GM13977 (cell line): ENCODE results near the gene EDN1.

Source experiments
- DNase-seq: peaks from one replicate; pipeline ENCODE4 v3.0.0; 2012; ENCODE audit warnings: low spot score
- CTCF ChIP-seq: IDR thresholded peaks from 2 replicates; pipeline ENCODE4 v1.5.1; 2012; ENCODE audit warnings: mild to moderate bottlenecking, control low read depth; ENCODE audit not compliant: insufficient read depth; ENCODE audit errors: extremely low read depth, missing control alignments
- in situ Hi-C: fragments of 300-500 bp; cut with MboI; formaldehyde crosslinking; loops from one replicate; pipeline ENCODE4 v1.12.0; 2022; ENCODE audit warnings: low sequenced_read_pairs, low pct_unique_long_range_greater_than_20kb, mixed read lengths, inconsistent platforms; ENCODE audit not compliant: unreplicated experiment

The EDN1 gene

GRCh38 chr6:12336121-12336971 is 46.2 kb downstream of the EDN1 start:
- DNase-seq, result peak; percentile 78
- in situ Hi-C loops, result no loop called here
- TF ChIP-seq CTCF, result no peak

- TF ChIP-seq CTCF, result no peak
- DNase-seq, result no peak
Observed at GRCh38 chr6:12339022-12339421, 48.9 kb downstream of the EDN1 start.

GRCh38 chr6:12339808-12340487 is 49.8 kb downstream of the EDN1 start:
- DNase-seq, result no peak
- in situ Hi-C loops, result no loop called here
- TF ChIP-seq CTCF, result no peak

More at GRCh38 chr6:12339022-12339421, 48.9 kb downstream of the EDN1 start:
- in situ Hi-C loops, result no loop called here

- no peak for DNase-seq
- TF ChIP-seq CTCF, result no peak
- in situ Hi-C loops, result no loop called here
Observed at GRCh38 chr6:12340488-12340818, 50.3 kb downstream of the EDN1 start.

GRCh38 chr6:12342664-12343063 is 52.5 kb downstream of the EDN1 start:
- no peak for TF ChIP-seq CTCF
- DNase-seq, result no peak
- in situ Hi-C loops, result no loop called here

GRCh38 chr6:12343122-12343439 is 52.9 kb downstream of the EDN1 start:
- in situ Hi-C loops, result no loop called here
- TF ChIP-seq CTCF, result no peak
- no peak for DNase-seq
